ENCODE data around the gene CSE1L. TPM values are rescaled to one million over a fixed set of nuclear protein-coding genes. Genes with fewer than 3 reads are reported as not detected.

CSE1L gene
- total and polyA plus RNA-seq, 12 donors, result 19.1 to 91.6 (median 44.4) TPM

DNA sequence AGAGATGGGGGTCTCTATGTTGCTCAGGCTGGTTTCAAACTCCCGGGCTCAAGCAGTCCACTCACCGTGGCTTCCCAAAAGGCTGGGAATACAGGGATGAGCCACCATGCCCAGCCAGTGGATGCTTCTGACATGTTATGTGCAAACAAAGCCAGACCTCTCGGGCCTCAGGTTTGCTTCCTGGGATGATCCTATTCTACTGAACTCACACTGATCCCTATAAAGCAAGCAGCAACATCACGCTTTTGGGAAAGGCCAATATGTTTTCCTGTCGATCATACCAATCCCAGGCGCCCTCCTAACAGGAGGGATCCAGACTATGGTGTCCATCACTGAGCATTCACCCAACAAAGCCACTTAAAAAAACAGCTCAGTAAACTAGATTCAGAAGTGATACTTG lies 60.2 kb downstream of the CSE1L start:
- TF ChIP-seq CTCF (IDR thresholded peaks at IDR 0.05), result no peak
- TF ChIP-seq POLR2A (IDR thresholded peaks at IDR 0.05), result no peak
- no peak for DNase-seq
- intact Hi-C loops (cut with DNase I), result no loop called here
- Histone ChIP-seq H3K4me1 (replicated peaks in 1 of 2) (peaks cover 0 to 2% of the 10 kb centered on the region in 2 donors), H3K4me3 (no peak overlapping the region), H3K9me3 (replicated peaks in 1 of 3) (no peaks in the 10 kb centered on the region), H3K27me3 (no peaks in the 10 kb centered on the region), H3K36me3 (replicated peaks in 1 of 2) (peaks cover 0 to 23% of the 10 kb centered on the region in 2 donors), H3K27ac (no peak overlapping the region)
- WGBS, 4 donors, result 84 to 96% (median 96%) methylated on average over 6 of the region's 6 CpGs

DNA sequence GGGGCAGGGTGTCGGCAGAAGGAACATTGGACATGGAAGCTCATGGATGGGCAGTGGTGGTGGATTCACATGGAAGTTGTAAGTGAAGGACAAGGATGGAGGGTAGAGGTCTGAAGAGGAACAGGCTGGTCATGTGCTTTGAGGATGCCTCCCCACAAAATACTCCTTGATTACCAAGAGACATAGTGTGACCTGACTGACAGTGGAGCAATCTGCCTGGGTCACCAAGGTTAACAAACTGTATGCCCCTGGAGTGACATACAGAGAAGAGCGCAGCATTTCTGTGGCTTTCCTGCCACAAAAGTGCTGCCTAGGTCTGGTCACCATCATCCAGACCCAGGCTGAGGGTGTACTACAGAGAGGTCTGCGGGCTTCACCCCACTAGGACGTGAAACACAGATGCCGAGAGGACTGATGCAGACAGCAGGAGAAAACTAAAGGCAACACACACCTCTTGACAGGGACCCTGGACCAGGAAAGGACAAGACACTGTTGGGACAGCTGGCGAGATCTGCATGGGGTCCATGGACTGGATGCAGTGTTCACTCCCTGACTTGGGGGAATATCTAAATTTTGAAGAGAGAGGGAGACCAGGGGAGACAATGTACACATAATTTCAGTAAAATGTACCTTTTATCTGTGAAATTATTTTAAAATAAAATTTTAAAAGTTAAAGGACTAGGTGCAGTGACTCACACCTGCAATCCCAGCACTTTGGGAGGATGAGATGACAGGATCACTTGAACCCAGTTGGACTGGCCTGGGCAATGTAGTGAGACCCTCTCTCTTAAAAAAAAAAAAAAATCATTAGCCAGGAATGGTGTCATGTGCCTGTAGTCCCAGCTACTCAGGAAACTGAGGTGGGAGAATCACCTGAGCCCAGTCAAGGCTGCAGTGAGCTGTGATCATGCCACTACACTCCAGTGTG lies 64.9 kb downstream of the CSE1L start:
- Histone ChIP-seq H3K4me1 (replicated peaks in 1 of 2) (no peaks in the 10 kb centered on the region), H3K9me3 (replicated peaks in 1 of 3) (no peaks in the 10 kb centered on the region), H3K4me3 (no peak overlapping the region), H3K27me3 (no peaks in the 10 kb centered on the region), H3K27ac (no peak overlapping the region), H3K36me3 (replicated peaks in 1 of 2) (peaks cover 0 to 38% of the 10 kb centered on the region in 2 donors)
- DNase-seq, result no peak
- intact Hi-C loops (cut with DNase I), result no loop called here
- TF ChIP-seq POLR2A (IDR thresholded peaks at IDR 0.05) (no peak), CTCF (IDR thresholded peaks at IDR 0.05) (no peak)
- WGBS, 4 donors, result 97 to 100% (median 99%) methylated on average over 6 of the region's 6 CpGs

GRCh38 chr20:49112596-49113274 lies 66.6 kb downstream of the CSE1L start:
- DNase-seq, result no peak
- H3K4me3 ChIP-seq, result no peak overlapping the region
- intact Hi-C loops (cut with DNase I), result no loop called here
- TF ChIP-seq CTCF (IDR thresholded peaks at IDR 0.05) (no peak), POLR2A (IDR thresholded peaks at IDR 0.05) (no peak)
- WGBS, 4 donors, result 80 to 88% (median 87%) methylated on average over 15 of the region's 15 CpGs
- H3K4me1 ChIP-seq (replicated peaks in 1 of 2), result peaks cover 0 to 2% of the 10 kb centered on the region in 2 donors
- no peaks in the 10 kb centered on the region for H3K27me3 ChIP-seq
- peaks cover 0 to 56% of the 10 kb centered on the region in 2 donors for H3K36me3 ChIP-seq (replicated peaks in 1 of 2)
- H3K27ac ChIP-seq, result no peak overlapping the region
- H3K9me3 ChIP-seq (replicated peaks in 1 of 3), result no peaks in the 10 kb centered on the region

- Histone ChIP-seq H3K36me3 (replicated peaks in 1 of 2) (peaks cover 0 to 81% of the 10 kb centered on the region in 2 donors), H3K27me3 (no peaks in the 10 kb centered on the region), H3K4me1 (replicated peaks in 1 of 2) (peaks cover 0 to 5% of the 10 kb centered on the region in 2 donors), H3K9me3 (replicated peaks in 1 of 3) (no peaks in the 10 kb centered on the region), H3K27ac (no peak overlapping the region), H3K4me3 (no peak overlapping the region)
- TF ChIP-seq POLR2A (IDR thresholded peaks at IDR 0.05) (no peak), CTCF (IDR thresholded peaks at IDR 0.05) (no peak)
- no peak for DNase-seq
- intact Hi-C loops (cut with DNase I), result no loop called here
- 87 to 93% (median 89%) methylated on average over 7 of the region's 7 CpGs for WGBS, 4 donors
Measured at GRCh38 chr20:49115564-49115963, 69.5 kb downstream of the CSE1L start.

Measured in adrenal gland (tissue), 12 donors.